Nephron (organoid): Measurements from ENCODE around the gene ABT1.

Source experiments
- H3K27ac Mint-ChIP-seq, 3 experiments: 2 replicates each; pipeline ENCODE4 v1.8.0; 2020; ENCODE audit warnings: mixed read lengths in 3 of 3, mild to moderate bottlenecking in 2 of 3, moderate library complexity in 1 of 3
- H3K27me3 Mint-ChIP-seq: 2 replicates; pipeline ENCODE4 v1.8.0; 2021; ENCODE audit warnings: low read depth, mild to moderate bottlenecking, moderate library complexity, mixed read lengths
- H3K36me3 Mint-ChIP-seq: 2 replicates; pipeline ENCODE4 v1.8.0; 2020; ENCODE audit warnings: low read depth, mixed read lengths
- H3K4me1 Mint-ChIP-seq: 2 replicates; pipeline ENCODE4 v1.8.0; 2020; ENCODE audit warnings: mixed read lengths
- H3K4me3 Mint-ChIP-seq, 3 experiments: 2 replicates each; pipeline ENCODE4 v1.8.0; 2020; ENCODE audit warnings: mild to moderate bottlenecking in 3 of 3, mixed read lengths in 3 of 3, moderate library complexity in 2 of 3
- H3K9me3 Mint-ChIP-seq: 2 replicates; pipeline ENCODE4 v1.8.0; 2020; ENCODE audit warnings: mixed read lengths
- CTCF ChIP-seq, 3 experiments: fragments of 200-600 bp; sonication (generic); IDR thresholded peaks; one replicate each; pipeline ENCODE4 v1.5.0; 2021; ENCODE audit warnings: antibody characterized with exemption in 3 of 3; ENCODE audit not compliant: unreplicated experiment in 3 of 3

The ABT1 gene

DNA sequence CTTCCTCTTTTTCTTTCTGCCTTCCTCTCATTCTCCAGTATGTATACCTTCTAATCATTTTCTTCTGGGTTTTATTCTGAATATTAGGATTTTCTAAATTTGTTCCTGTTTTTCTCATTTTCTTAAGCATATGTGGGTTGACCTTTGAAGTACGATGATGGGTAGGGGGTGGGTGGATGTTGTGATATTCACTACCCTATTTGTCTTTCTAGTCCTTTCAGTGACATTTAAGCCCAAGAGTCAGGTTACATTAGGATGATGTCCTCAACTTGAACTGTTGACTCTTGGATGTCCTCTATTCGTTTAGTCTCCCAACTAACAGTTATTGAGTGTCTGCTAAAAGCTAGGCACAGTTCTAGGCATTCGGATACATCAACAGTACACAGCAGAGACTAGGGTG is 7.3 kb downstream of the ABT1 start:
- Mint-ChIP-seq H3K9me3 (no peaks in the 10 kb centered on the region), H3K36me3 (peaks cover 10% of the 10 kb centered on the region), H3K4me3 (no peak overlapping the region), H3K27me3 (no peaks in the 10 kb centered on the region), H3K4me1 (no peaks in the 10 kb centered on the region), H3K27ac (no peak overlapping the region)
- TF ChIP-seq CTCF (IDR thresholded peaks at IDR 0.05; ENCODE audit: unreplicated experiment in 3 of 3), result no peak

- Mint-ChIP-seq H3K27ac (no peak overlapping the region), H3K27me3 (peaks cover 5% of the 10 kb centered on the region), H3K9me3 (no peaks in the 10 kb centered on the region), H3K4me1 (no peaks in the 10 kb centered on the region), H3K4me3 (no peak overlapping the region), H3K36me3 (peaks cover 5% of the 10 kb centered on the region)
- no peak for TF ChIP-seq CTCF (IDR thresholded peaks at IDR 0.05; ENCODE audit: unreplicated experiment in 3 of 3)
These were observed 8.0 kb downstream of the ABT1 start for GRCh38 chr6:26604797-26605196.

DNA sequence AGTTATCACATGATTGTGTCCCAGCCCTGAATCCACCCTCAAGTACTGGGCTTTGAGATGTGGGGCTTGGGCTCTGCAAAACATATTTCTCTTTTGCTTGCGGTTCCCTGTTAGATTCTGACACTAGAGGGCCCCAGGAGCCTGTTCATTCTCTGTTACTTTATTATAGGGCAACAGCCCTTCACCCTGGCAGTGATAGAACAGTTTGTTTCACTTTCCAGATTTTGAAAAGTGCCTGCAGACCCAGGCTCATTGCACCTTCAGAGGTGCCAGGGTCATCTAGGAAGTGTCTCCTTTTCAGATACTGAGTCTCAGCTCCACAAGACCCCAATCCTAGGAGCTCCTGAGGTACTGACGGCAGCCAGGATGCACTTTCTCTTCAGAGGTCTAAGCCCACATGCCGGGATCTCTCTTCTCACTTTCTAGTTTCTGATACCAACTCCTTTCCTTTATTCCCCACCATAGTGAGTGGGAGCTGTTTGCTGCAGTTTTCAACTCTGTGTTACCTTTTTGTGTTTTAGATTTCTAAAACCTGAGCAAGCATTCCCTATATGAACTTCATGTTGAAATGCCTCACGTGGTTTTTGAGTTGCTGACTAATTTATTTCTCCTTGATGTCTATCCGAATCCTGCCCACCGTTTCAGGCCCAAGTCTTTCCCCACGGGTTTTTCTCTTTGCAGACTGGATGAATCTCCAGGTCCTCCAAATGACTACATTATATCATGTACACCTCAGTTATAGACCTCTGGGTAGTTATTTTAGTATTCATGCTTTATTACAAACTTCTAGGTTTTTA is 10.9 kb downstream of the ABT1 start:
- Mint-ChIP-seq H3K27ac (no peak overlapping the region), H3K36me3 (no peaks in the 10 kb centered on the region), H3K27me3 (peaks cover 22% of the 10 kb centered on the region), H3K4me3 (no peak overlapping the region), H3K9me3 (no peaks in the 10 kb centered on the region), H3K4me1 (no peaks in the 10 kb centered on the region)
- peak; percentile 76 to 78 (median 77) for TF ChIP-seq CTCF (IDR thresholded peaks at IDR 0.05; ENCODE audit: unreplicated experiment in 3 of 3)

DNA sequence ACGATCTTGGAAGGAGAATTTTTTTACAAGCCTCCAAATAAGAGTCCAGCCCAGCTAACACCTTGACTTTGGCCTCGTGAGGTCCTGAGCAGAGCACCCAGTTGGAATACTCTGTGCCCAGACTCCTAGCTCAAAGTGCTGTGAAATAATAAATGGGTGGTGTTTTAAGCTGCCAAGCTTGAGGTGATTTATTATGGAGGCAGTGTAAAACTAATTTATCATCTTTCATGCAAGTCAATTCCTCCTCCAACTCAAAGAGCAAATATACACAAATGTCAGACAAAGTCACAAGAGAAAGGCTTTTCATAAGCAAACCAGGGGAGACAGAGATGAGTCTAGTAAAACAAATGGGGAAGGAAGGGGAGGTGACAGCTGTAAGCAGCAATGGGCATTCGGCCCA is 12.7 kb downstream of the ABT1 start:
- Mint-ChIP-seq H3K4me3 (no peak overlapping the region), H3K27ac (no peak overlapping the region), H3K36me3 (no peaks in the 10 kb centered on the region), H3K27me3 (peaks cover 40% of the 10 kb centered on the region), H3K9me3 (no peaks in the 10 kb centered on the region), H3K4me1 (peaks cover 6% of the 10 kb centered on the region)
- TF ChIP-seq CTCF (IDR thresholded peaks at IDR 0.05; ENCODE audit: unreplicated experiment in 3 of 3), result no peak

DNA sequence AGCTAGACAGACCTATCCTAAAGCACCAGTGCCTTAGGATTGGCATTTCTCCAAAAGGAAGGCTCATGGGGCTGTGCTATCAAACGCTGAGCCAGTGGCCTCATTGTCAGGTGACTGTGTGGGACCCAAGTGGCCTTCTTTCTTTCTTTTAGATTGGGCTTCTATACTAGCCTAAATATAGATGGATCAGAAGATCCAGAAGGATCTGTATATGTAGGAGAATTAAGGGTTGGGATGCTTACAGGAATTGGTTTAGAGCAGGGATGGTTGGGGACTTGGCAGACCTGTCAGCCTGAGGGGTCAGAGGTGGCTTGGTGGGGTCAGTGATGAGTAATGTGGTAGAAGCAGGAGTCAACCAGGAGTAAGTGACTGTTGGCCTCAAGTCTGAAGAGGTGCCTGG is 14.8 kb downstream of the ABT1 start:
- no peak for TF ChIP-seq CTCF (IDR thresholded peaks at IDR 0.05; ENCODE audit: unreplicated experiment in 3 of 3)
- Mint-ChIP-seq H3K36me3 (peaks cover 4% of the 10 kb centered on the region), H3K4me3 (peak overlapping the region in 2 of 3 experiments; percentile 46 to 48), H3K27me3 (peaks cover 54% of the 10 kb centered on the region), H3K9me3 (peaks cover 12% of the 10 kb centered on the region), H3K27ac (no peak overlapping the region), H3K4me1 (peaks cover 6% of the 10 kb centered on the region)

DNA sequence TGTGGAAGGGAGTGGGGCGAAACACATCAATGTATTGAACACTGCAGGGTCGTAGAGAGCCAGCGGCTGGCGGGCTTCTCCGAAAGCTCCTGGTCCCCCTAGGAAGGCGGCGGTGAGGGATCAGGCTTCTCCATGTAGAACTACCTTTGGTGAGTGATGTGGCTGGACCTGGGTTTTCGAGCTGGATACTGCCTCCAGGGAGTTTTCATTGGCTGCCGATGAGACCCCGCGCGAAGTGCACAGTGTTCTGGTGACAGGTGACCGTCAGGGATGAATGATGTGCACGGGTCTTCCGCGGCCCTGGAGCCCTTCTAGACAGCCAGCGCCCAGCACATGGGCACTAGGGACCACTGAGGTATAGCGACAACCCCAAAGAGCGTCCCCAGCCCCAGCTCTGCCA is 16.4 kb downstream of the ABT1 start:
- TF ChIP-seq CTCF (IDR thresholded peaks at IDR 0.05; ENCODE audit: unreplicated experiment in 3 of 3), result no peak
- H3K9me3 Mint-ChIP-seq, result peaks cover 15% of the 10 kb centered on the region

More for the DNA sequence above, 16.4 kb downstream of the ABT1 start:
- Mint-ChIP-seq H3K27me3 (peaks cover 54% of the 10 kb centered on the region), H3K36me3 (peaks cover 4% of the 10 kb centered on the region), H3K4me3 (peak overlapping the region; percentile 87 to 91 (median 91)), H3K27ac (no peak overlapping the region), H3K4me1 (peaks cover 6% of the 10 kb centered on the region)
